ENCODE results near the gene RRP15. TPM values are rescaled to one million over a fixed set of nuclear protein-coding genes. Genes with fewer than 3 reads are reported as not detected.

RRP15 gene
- total RNA-seq, 1 donor from 2014 or later, result 9.0 TPM

DNA sequence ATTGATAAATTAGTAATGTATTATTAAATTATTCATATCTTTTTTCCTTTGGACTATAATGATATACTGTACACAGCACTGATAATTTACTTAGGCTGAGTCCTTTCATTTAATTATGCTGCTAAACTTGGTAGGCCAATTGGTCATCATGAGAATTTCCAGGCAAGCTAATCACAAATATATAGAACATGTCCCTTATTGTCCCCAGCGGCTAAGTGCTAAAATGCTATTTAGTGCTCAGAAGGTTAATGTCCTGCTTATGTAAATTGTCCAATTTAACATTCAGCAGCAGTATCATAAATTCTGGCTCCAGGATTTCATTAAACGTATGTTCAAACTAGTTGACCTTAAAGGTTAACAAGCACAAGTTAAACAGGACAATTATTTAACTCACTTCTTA lies 30.0 kb upstream of the RRP15 start:
- TF ChIP-seq, protein P1, sequence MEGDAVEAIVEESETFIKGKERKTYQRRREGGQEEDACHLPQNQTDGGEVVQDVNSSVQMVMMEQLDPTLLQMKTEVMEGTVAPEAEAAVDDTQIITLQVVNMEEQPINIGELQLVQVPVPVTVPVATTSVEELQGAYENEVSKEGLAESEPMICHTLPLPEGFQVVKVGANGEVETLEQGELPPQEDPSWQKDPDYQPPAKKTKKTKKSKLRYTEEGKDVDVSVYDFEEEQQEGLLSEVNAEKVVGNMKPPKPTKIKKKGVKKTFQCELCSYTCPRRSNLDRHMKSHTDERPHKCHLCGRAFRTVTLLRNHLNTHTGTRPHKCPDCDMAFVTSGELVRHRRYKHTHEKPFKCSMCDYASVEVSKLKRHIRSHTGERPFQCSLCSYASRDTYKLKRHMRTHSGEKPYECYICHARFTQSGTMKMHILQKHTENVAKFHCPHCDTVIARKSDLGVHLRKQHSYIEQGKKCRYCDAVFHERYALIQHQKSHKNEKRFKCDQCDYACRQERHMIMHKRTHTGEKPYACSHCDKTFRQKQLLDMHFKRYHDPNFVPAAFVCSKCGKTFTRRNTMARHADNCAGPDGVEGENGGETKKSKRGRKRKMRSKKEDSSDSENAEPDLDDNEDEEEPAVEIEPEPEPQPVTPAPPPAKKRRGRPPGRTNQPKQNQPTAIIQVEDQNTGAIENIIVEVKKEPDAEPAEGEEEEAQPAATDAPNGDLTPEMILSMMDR (conservative IDR thresholded peaks at IDR 0.05; ENCODE audit: low read depth, low read length), result no peak
- H3K4me3 ChIP-seq (ENCODE audit: low read depth, low read length), result no peak overlapping the region
- no peak for DNase-seq (ENCODE audit: low read depth)

DNA sequence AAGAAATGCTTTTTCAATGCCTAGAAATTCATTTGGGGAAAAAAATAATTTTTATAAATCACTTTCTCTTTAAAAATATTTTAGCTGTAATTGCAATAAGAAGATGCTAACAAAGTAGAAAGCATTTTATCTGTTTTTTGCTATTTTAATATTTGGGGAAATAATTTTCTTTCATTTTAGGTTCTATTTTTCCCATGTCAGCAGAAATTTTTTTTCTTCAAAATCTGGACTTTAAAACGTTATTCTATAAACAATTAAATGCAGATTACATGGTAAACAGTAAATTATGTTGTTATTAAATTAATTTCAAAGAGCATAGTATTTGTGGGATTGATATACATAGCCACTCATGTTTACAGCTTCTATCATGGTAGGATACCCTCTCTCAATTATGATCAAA lies 27.7 kb upstream of the RRP15 start:
- no peak overlapping the region for H3K4me3 ChIP-seq (ENCODE audit: low read depth, low read length)
- TF ChIP-seq, protein P1 (conservative IDR thresholded peaks at IDR 0.05; ENCODE audit: low read depth, low read length), result no peak
- no peak for DNase-seq (ENCODE audit: low read depth)

DNA sequence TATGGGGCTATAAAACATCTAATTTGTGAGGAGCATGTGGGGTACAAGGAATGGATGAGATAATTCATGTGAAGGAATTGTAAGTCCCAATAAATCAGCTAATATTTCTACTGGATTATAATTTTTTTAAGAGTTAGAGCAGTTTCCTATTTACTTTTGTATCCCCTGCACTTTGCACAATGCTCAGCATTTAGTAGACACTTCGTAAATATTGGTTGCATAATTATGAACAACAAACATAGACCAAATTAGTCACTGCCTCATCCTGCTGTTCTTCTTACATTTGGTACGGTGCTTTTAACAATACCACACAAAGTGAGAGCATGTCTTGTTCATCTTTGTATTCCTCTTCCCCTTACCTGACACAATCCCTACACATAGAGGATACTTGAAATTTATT lies 27.1 kb upstream of the RRP15 start:
- no peak overlapping the region for H3K4me3 ChIP-seq (ENCODE audit: low read depth, low read length)
- TF ChIP-seq, protein P1 (conservative IDR thresholded peaks at IDR 0.05; ENCODE audit: low read depth, low read length), result no peak
- no peak for DNase-seq (ENCODE audit: low read depth)

DNA sequence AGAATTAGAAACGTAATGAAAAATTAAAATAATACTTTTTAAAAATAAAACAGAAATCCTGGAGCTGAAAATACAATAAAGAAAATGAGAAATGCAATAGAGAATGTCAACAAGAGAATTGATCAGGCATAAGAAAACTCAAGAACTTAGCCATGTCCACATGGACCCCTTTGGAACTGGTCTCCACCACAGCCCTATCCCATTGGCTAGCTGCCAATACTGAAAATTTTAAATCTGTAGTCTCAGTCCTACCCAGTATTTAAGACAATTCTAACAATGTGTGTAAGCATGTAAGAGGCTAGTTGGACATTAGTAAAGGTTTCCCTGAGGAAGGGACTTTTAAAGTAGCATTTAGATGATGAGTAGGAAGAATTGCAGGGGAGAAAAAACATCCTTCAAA lies 25.8 kb upstream of the RRP15 start:
- TF ChIP-seq, protein P1 (conservative IDR thresholded peaks at IDR 0.05; ENCODE audit: low read depth, low read length), result no peak
- no peak for DNase-seq (ENCODE audit: low read depth)
- H3K4me3 ChIP-seq (ENCODE audit: low read depth, low read length), result no peak overlapping the region

DNA sequence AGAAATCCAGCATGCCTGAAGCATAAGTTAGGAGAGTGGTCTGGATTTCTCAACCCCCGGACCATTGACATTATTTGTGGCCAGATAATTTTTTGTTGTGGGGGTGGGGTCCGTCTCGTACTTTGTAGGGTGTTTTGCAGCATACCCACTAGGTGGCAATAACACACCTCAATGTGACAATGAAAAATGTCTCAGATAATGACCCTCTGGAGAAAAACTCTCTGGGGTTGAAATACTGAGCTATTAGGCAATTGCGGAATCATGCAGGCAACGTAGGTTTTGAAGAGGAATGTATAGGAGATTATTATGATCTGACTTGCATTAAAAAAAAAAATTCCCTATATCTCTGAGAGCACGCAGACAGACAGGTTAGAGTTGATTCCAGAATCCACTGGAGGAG lies 25.3 kb upstream of the RRP15 start:
- TF ChIP-seq, protein P1 (conservative IDR thresholded peaks at IDR 0.05; ENCODE audit: low read depth, low read length), result peak; percentile 64
- no peak for DNase-seq (ENCODE audit: low read depth)
- no peak overlapping the region for H3K4me3 ChIP-seq (ENCODE audit: low read depth, low read length)

DNA sequence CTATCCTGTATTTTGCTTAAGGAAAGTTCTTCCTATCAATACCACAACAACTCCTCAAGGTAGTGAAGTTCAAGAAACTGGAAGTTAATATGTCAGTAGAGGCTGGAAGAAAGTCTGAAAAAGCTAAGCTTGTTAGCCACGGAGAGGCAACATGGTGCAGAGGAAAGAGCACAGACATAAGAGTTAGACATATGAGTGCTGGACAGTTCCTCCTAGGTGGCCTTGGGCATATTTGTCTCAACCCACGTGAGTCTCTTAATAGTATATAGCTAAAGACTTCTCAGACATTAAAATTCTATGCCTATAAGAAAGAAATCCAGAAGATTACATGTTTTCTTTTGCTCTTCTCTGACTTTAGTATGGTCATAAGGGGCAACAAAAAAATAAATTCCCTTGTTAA lies 22.8 kb upstream of the RRP15 start:
- H3K4me3 ChIP-seq (ENCODE audit: low read depth, low read length), result no peak overlapping the region
- TF ChIP-seq, protein P1 (conservative IDR thresholded peaks at IDR 0.05; ENCODE audit: low read depth, low read length), result no peak
- no peak for DNase-seq (ENCODE audit: low read depth)

DNA sequence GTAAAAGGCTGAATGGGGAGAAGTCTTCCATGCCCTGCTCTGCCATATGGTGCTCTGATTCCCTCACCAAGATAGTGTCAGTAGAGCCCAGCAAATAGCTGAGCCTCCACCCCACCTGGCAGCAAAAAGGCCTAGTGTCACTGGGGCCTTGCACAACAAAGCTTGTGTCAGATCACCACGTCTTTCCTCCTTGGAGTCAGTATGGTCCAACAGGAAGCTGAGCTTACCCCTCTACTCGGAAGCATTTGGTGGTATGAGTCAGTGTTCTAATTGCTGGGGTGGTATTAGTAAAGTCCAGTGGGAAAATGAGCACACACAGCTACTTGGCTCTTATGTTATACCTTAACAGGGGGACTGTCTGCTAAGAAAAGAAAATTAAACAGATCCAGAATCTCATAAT lies 18.7 kb upstream of the RRP15 start:
- no peak for DNase-seq (ENCODE audit: low read depth)
- no peak overlapping the region for H3K4me3 ChIP-seq (ENCODE audit: low read depth, low read length)
- TF ChIP-seq, protein P1 (conservative IDR thresholded peaks at IDR 0.05; ENCODE audit: low read depth, low read length), result no peak

All from epithelial cell of proximal tubule (primary cell).